GM10248 (cell line): Measurements from ENCODE around the gene NFIX.

Source experiments
- CTCF ChIA-PET: fragments of 300-600 bp; sonication (Branson Sonifier 250); formaldehyde crosslinking; extraction: SDS; loops from one replicate; lab custom pipeline; 2021; ENCODE audit warnings: antibody characterized with exemption; lab: Yijun Ruan, JAX
- POLR2A ChIA-PET: fragments of 350-650 bp; sonication (Branson Sonifier 250); formaldehyde crosslinking; extraction: SDS; loops from one replicate; lab custom pipeline; 2020; ENCODE audit warnings: antibody characterized with exemption; lab: Yijun Ruan, JAX
- DNase-seq: peaks from one replicate; pipeline ENCODE4 v3.0.0; 2012; ENCODE audit errors: extremely low spot score
- CTCF ChIP-seq: IDR thresholded peaks from 2 replicates; pipeline ENCODE4 v1.5.1; 2012; ENCODE audit warnings: mild to moderate bottlenecking, low read depth; ENCODE audit errors: extremely low read depth, missing control alignments, control extremely low read depth

The NFIX gene

GRCh38 chr19:13097033-13097462 is 101.8 kb downstream of the NFIX start:
- no peak for DNase-seq
- CTCF ChIA-PET: interaction anchor here (8.2 to 8.9 kb wide), 2 partner anchors 120 to 130 kb away, joined by 129 to 183 read pairs; partner anchors contain the start of gene DAND5
- no peak for TF ChIP-seq CTCF
- POLR2A ChIA-PET: no interaction called here

- ChIA-PET CTCF (interaction anchor here (8.9 kb wide), 1 partner anchor 120 kb away, joined by 183 read pairs; no protein-coding TSS in a partner anchor), POLR2A (no interaction called here)
- DNase-seq: no peak
- TF ChIP-seq CTCF: no peak
Measured at GRCh38 chr19:13097463-13098258, 102.4 kb downstream of the NFIX start.

- no peak for DNase-seq
- ChIA-PET CTCF (interaction anchor here (1.9 kb wide), 1 partner anchor 37 kb away, joined by 6 read pairs; no protein-coding TSS in a partner anchor), POLR2A (no interaction called here)
- TF ChIP-seq CTCF: no peak
Measured at GRCh38 chr19:13098277-13099072, 103.2 kb downstream of the NFIX start.

- no peak for TF ChIP-seq CTCF
- POLR2A ChIA-PET: no interaction called here
- DNase-seq: peak; percentile 80
- CTCF ChIA-PET: interaction anchor here (1.1 to 2.7 kb wide), 5 partner anchors 15 to 322 kb away, joined by 3 to 14 read pairs (median 6); no protein-coding TSS in a partner anchor
Measured at GRCh38 chr19:13099073-13099999, 104.1 kb downstream of the NFIX start.

- CTCF ChIA-PET: interaction anchor here (1.1 to 2.7 kb wide), 7 partner anchors 13 to 322 kb away, joined by 3 to 14 read pairs (median 4); no protein-coding TSS in a partner anchor
- TF ChIP-seq CTCF: no peak
- POLR2A ChIA-PET: no interaction called here
- DNase-seq: peak; percentile 84
Measured at GRCh38 chr19:13100031-13100588, 104.8 kb downstream of the NFIX start.
